ENCODE data around the gene POM121L2. TPM values are rescaled to one million over a fixed set of nuclear protein-coding genes. Genes with fewer than 3 reads are reported as not detected.

Gene POM121L2
- not detected for total RNA-seq

DNA sequence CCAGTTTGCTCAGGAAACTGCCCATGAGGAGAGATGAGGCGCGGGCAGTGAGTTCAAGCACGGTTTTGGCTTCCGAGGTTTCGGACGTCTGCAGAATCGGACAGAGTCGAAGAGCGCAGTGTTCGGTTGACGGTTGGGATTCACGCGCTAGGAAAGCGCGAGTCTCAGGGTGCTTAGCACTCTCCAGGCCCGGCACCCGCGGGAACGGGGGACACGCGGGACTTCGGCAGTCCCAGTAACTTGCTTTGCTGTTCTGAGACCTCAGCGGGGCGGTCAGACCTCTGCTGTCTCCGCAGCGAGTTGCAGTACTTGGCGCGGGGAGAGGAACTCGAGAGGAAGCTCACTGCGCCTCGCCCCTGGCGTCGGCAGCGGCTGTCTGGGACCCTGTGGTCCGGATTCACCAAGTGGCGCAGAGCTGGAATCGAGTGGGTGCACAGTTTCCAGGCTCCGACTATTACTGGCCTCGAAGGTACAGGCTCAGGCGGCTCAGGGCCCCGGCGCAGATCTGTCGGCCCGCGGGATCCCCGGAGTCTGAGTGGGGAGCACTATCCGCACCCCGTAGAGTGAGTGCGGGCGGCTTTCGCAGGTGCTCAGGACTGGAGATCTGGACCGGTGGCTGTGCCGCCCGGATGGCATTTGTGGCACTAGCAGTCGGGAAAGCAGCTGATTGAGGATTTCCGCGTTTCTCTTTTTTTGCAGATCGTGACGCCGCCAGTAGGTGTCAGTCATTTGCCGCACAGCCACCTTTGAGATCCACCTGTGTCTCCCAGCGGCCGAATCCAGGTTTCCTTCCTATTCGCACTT, at the start of gene POM121L2:
Gene POM121L2, minus strand, starts transcription at position 128 of the 804 bp plus-strand sequence. Its CDS starts 103 bp downstream, at position 25.
- peak within 1 kb of the TSS; percentile 72 for H3K4me3 Mint-ChIP-seq
- peaks cover 62% of the 10 kb centered on the region for H3K27me3 Mint-ChIP-seq (ENCODE audit: low read depth)
- peak; percentile 79 for DNase-seq
- H3K27ac Mint-ChIP-seq = no peak within 1 kb of the TSS
- CTCF ChIA-PET = interaction anchor here (0.6 to 1.8 kb wide), 12 partner anchors 8 to 460 kb away, joined by 3 to 8 read pairs (median 4); partner anchors contain the start of gene ZNF391
- no peaks in the 10 kb centered on the region for H3K9me3 Mint-ChIP-seq
- peaks cover 10% of the 10 kb centered on the region for H3K4me1 Mint-ChIP-seq (ENCODE audit: low read depth)
- no peaks in the 10 kb centered on the region for H3K36me3 Mint-ChIP-seq (ENCODE audit: low read depth)
- intact Hi-C loops (cut with micrococcal nuclease) = loop anchor here (1.0 to 5.0 kb wide), 9 partner anchors 62 to 440 kb away; no protein-coding TSS in a partner anchor

DNA sequence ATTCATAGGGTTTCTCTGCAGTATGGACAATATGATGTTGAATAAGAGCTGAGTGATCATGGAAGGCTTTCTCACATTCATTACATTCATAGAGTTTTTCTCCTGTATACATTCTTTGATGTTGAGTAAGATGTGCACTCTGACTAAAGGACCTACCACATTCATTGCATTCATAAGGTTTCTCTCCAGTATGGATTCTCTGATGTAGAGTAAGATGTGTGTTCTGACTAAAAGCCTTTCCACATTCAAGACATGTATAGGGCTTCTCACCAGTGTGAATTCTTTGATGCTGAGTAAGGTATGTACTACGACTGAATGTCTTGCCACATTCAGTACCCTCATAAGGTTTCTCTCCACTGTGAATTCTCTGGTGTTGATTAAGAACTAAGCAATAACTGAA, 47.2 kb upstream of the POM121L2 start:
- intact Hi-C loops (cut with micrococcal nuclease) = no loop called here
- CTCF ChIA-PET = no interaction called here
- Mint-ChIP-seq H3K9me3 (peaks cover 54% of the 10 kb centered on the region), H3K4me1 (ENCODE audit: low read depth) (no peaks in the 10 kb centered on the region), H3K27ac (no peak overlapping the region), H3K27me3 (ENCODE audit: low read depth) (no peaks in the 10 kb centered on the region), H3K4me3 (no peak overlapping the region), H3K36me3 (ENCODE audit: low read depth) (peaks cover 46% of the 10 kb centered on the region)
- DNase-seq = no peak

DNA sequence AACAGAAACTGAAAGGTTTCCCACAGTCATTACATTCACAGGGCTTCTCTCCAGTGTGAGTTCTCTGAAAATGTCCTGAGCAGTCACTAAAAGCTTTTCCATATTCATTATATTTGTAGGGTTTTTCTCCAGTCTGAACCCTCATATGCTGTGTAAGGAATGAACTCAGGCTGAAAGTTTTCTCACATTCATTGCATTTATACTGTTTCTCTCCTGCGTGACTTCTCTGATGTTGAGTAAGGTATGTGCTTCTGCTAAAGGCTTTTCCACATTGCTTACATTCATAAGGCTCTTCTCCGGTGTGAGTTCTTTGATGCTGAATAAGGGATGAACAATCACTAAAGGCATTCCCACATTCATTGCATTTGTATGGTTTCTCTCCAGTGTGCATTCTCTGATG, 46.7 kb upstream of the POM121L2 start:
- no peak for DNase-seq
- Mint-ChIP-seq H3K27me3 (ENCODE audit: low read depth) (no peaks in the 10 kb centered on the region), H3K4me1 (ENCODE audit: low read depth) (no peaks in the 10 kb centered on the region), H3K4me3 (no peak overlapping the region), H3K36me3 (ENCODE audit: low read depth) (peaks cover 48% of the 10 kb centered on the region), H3K9me3 (peaks cover 57% of the 10 kb centered on the region), H3K27ac (no peak overlapping the region)
- CTCF ChIA-PET = no interaction called here
- intact Hi-C loops (cut with micrococcal nuclease) = no loop called here

DNA sequence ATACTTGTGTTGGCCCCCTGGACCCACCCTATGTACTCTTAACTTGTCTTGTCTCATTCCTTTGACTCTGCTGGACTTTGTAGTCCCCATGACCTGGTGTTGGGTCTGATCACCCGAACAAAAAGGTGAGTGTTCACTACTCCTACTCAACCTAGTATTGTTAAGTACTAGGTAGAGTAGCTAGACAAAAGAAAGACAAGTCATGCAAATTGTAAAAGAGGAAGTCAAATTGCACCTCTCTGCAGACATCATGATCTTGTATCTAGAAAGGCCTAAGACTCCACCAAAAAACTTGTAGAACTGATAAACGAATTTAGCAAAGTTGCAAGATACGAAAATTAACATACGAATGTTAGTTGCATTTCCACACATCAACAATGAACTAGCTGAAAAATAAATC, 40.8 kb upstream of the POM121L2 start:
- Mint-ChIP-seq H3K36me3 (ENCODE audit: low read depth) (peaks cover 19% of the 10 kb centered on the region), H3K27me3 (ENCODE audit: low read depth) (peaks cover 1% of the 10 kb centered on the region), H3K4me3 (no peak overlapping the region), H3K27ac (no peak overlapping the region), H3K4me1 (ENCODE audit: low read depth) (no peaks in the 10 kb centered on the region), H3K9me3 (peaks cover 38% of the 10 kb centered on the region)
- CTCF ChIA-PET = no interaction called here
- intact Hi-C loops (cut with micrococcal nuclease) = no loop called here
- no peak for DNase-seq

DNA sequence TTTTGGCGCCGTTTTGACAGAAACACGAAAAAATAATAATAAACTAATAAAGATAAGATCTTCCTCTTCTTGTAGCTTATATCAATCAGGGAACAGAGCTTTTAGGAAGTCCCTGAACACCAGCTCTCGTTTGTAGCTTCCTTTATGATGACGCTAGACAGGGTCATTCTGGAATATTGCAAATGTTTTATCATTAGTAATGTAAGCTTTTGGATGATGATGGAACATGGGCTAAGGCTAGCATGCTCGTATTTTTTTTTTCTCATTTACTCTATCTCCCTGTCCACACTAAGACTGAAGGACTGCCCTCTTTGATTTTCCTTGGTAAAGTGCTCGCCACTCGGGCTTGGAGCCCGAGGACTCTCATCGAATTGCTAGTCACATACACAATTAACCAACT, 22.1 kb upstream of the POM121L2 start:
- Mint-ChIP-seq H3K4me3 (no peak overlapping the region), H3K4me1 (ENCODE audit: low read depth) (peaks cover 5% of the 10 kb centered on the region)
- intact Hi-C loops (cut with micrococcal nuclease) = no loop called here

DNA sequence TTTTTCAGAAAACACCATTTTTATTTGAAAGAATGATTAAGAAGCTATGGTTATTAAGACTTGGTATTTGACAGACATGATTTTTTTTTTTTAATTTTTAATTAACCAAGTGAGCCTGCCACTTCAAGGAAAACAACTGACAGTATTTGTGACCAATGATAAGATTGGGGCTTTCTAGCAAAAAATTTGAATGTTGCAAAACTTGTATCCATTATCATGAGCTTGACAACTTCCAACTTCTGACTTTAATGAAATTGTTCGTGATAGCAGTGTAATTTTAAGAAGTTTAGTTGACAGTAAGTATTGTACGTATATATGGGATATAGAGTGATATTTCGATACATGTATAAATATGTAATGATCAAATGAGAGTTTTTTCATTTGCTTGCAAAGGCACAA, 21.6 kb upstream of the POM121L2 start:
- CTCF ChIA-PET = interaction anchor here (0.6 kb wide), 1 partner anchor 157 kb away, joined by 3 read pairs; no protein-coding TSS in a partner anchor
- intact Hi-C loops (cut with micrococcal nuclease) = loop anchor here (2.0 kb wide), 1 partner anchor 139 kb away; the partner anchor contains the start of gene ZNF184
- H3K27me3 Mint-ChIP-seq (ENCODE audit: low read depth) = peaks cover 33% of the 10 kb centered on the region
- no peak overlapping the region for H3K27ac Mint-ChIP-seq
- H3K4me1 Mint-ChIP-seq (ENCODE audit: low read depth) = peaks cover 5% of the 10 kb centered on the region
- H3K4me3 Mint-ChIP-seq = peak overlapping the region; percentile 81
- no peaks in the 10 kb centered on the region for H3K36me3 Mint-ChIP-seq (ENCODE audit: low read depth)
- no peak for DNase-seq
- H3K9me3 Mint-ChIP-seq = peaks cover 3% of the 10 kb centered on the region

More for the DNA sequence above, 22.1 kb upstream of the POM121L2 start:
- H3K27ac Mint-ChIP-seq = no peak overlapping the region
- no peak for DNase-seq
- peaks cover 32% of the 10 kb centered on the region for H3K27me3 Mint-ChIP-seq (ENCODE audit: low read depth)
- peaks cover 3% of the 10 kb centered on the region for H3K9me3 Mint-ChIP-seq
- CTCF ChIA-PET = interaction anchor here (0.6 kb wide), 1 partner anchor 158 kb away, joined by 3 read pairs; no protein-coding TSS in a partner anchor
- H3K36me3 Mint-ChIP-seq (ENCODE audit: low read depth) = no peaks in the 10 kb centered on the region

DNA sequence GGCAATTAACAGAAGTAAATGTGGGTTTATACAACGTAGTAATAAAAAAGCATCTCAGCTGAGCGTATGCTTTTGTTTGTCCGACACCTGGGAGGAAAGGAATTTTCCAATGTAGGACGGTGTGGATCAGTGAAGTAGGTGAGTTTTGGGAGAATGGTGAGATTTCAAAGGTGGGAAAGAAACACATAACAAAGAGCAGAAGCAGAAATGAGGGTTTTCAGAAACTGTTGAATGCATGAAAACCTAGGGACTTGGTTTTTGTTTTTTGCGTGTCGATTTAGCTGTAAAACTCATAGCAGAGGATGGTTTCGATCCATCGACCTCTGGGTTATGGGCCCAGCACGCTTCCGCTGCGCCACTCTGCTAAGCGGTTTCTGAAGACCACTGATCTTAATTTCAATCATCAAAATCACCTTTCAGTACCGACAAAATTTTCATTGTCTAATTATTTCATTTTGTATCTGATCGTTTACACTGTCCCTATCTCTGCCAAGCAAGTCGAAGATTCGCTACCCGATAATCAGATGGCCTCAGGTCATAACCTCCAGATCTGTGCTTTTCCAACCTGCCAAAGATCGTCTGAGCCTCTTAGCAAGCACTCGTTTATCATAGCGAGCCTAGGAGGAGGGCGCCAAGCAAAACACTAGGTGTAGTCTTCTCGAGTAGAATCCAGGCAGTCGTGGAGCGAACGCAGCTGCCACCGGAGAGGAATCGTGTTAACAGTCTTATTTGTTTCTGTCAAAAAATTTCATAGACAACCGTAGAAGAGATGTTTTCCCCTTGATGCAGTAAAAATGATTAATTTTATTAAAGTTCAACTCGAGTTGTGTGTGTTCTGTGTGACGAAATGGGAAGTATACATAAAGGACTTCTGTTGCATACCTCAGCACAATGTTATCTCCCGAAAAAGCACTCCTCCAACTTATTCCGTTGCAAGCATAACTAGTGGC, 20.9 kb upstream of the POM121L2 start:
- Mint-ChIP-seq H3K4me1 (ENCODE audit: low read depth) (peaks cover 5% of the 10 kb centered on the region), H3K4me3 (peak overlapping the region; percentile 81), H3K27me3 (ENCODE audit: low read depth) (peaks cover 30% of the 10 kb centered on the region), H3K27ac (peak overlapping the region; percentile 87), H3K36me3 (ENCODE audit: low read depth) (no peaks in the 10 kb centered on the region), H3K9me3 (peaks cover 3% of the 10 kb centered on the region)
- peak; percentile 59 for DNase-seq
- CTCF ChIA-PET = no interaction called here
- intact Hi-C loops (cut with micrococcal nuclease) = loop anchor here (2.0 kb wide), 1 partner anchor 140 kb away; the partner anchor contains the start of gene ZNF184

DNA sequence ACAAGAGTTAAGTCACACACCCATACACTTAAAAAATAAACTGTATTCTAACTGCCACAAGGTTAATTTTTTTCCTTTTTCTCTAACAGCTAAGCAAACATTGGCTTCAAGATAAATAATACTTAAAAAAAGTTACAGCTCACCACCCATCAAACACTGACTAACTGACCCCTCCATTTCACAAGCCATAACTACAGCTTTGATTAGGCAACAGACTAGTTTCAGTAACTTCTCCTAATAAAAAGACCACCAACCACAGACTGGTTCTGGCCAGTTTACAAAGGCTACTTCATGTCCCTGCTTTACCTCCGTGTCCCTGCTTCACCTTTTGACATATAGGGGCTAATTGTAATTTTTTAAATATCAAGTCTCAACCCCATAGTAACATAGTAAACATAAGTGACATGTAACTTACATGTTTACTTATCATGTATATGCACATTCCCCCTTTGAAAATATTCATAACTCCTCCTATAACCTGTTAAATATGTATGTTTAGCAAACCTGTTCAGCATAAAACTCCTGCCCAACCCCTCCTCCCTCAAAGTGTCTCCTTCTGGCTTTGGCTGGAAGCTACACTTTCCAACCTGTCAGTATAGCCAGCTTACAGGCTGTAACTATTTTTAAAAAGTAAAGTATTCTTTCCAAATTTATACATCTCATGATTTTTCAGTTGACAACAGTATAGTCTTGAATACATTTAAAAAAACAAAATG, 15.1 kb upstream of the POM121L2 start:
- Mint-ChIP-seq H3K27me3 (ENCODE audit: low read depth) (peaks cover 29% of the 10 kb centered on the region), H3K27ac (no peak overlapping the region), H3K4me3 (no peak overlapping the region), H3K36me3 (ENCODE audit: low read depth) (no peaks in the 10 kb centered on the region), H3K9me3 (no peaks in the 10 kb centered on the region), H3K4me1 (ENCODE audit: low read depth) (no peaks in the 10 kb centered on the region)
- DNase-seq = no peak
- intact Hi-C loops (cut with micrococcal nuclease) = no loop called here
- CTCF ChIA-PET = interaction anchor here (0.6 to 0.7 kb wide), 2 partner anchors 467 to 1733 kb away, joined by 3 to 4 read pairs; no protein-coding TSS in a partner anchor

DNA sequence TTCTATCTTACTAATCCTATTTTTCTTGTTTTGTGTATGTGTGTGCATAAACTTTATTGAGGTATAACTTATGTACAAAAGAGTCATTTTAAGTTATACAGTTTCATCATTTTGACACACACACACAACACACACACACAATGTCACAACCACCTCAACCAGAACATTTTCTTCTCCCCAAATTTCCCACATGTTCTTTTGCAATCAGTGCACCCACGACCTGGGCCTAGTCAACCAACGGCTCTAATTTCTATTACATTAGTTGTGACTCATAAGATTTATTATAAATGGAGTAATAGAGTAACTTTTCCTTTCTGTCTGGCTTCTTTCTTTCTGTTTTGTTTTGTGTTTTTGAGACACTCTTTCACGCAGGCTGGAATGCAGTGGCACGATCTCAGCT, 9.8 kb upstream of the POM121L2 start:
- no peaks in the 10 kb centered on the region for H3K9me3 Mint-ChIP-seq
- no peak overlapping the region for H3K27ac Mint-ChIP-seq
- peaks cover 30% of the 10 kb centered on the region for H3K27me3 Mint-ChIP-seq (ENCODE audit: low read depth)
- intact Hi-C loops (cut with micrococcal nuclease) = no loop called here
- CTCF ChIA-PET = interaction anchor here (0.7 kb wide), 1 partner anchor 228 kb away, joined by 4 read pairs; no protein-coding TSS in a partner anchor
- H3K4me3 Mint-ChIP-seq = no peak overlapping the region
- no peaks in the 10 kb centered on the region for H3K4me1 Mint-ChIP-seq (ENCODE audit: low read depth)
- no peak for DNase-seq
- H3K36me3 Mint-ChIP-seq (ENCODE audit: low read depth) = no peaks in the 10 kb centered on the region

DNA sequence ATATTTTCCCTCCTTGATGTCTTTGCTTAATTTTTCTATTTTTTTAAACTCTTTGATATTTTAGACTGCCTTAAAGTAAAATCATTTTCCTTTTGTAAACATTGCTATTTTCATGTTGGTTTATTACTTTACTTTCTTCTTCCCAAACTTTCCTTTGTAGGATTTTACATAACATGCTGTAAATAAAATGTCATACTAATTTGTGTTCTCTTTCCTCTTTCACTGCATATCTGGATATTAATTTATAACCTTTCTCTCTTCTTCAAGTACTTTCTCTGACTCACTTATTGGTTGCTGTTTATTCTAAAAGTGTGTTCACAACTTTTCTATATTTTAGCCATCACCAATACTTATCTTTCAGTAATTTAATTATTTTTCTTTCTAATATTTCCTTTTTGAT, 9.3 kb upstream of the POM121L2 start:
- Mint-ChIP-seq H3K4me3 (no peak overlapping the region), H3K9me3 (no peaks in the 10 kb centered on the region), H3K36me3 (ENCODE audit: low read depth) (no peaks in the 10 kb centered on the region), H3K27ac (no peak overlapping the region), H3K4me1 (ENCODE audit: low read depth) (no peaks in the 10 kb centered on the region), H3K27me3 (ENCODE audit: low read depth) (peaks cover 29% of the 10 kb centered on the region)
- no peak for DNase-seq
- intact Hi-C loops (cut with micrococcal nuclease) = no loop called here
- CTCF ChIA-PET = no interaction called here

DNA sequence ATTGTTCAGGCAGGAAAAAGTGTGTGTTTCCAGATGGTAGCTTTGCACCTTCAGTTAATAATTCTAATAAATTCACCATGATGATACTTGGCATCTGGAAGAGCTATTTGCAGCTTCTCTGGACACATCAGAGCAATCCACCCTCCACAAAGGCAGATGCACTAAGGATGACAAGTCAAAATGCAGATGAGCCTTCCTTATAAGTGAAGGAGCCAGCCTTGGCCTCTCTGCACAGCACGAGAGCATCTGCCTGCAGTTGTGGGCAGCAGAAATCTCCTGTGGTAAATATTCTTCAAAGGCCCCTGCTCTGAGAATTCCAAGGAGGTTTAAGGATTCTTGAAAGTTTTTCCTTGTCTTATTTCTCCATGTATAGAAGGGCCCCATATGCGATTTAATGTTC, 6.9 kb upstream of the POM121L2 start:
- CTCF ChIA-PET = no interaction called here
- no peaks in the 10 kb centered on the region for H3K4me1 Mint-ChIP-seq (ENCODE audit: low read depth)
- no peak overlapping the region for H3K27ac Mint-ChIP-seq
- H3K36me3 Mint-ChIP-seq (ENCODE audit: low read depth) = no peaks in the 10 kb centered on the region
- H3K9me3 Mint-ChIP-seq = no peaks in the 10 kb centered on the region
- H3K4me3 Mint-ChIP-seq = no peak overlapping the region
- H3K27me3 Mint-ChIP-seq (ENCODE audit: low read depth) = peaks cover 30% of the 10 kb centered on the region
- DNase-seq = no peak
- intact Hi-C loops (cut with micrococcal nuclease) = no loop called here

Measured in activated naive CD4-positive, alpha-beta T cell treated with anti-CD3 and anti-CD28 coated beads for 36 hours (primary cell).